HUES64 (cell line): ENCODE data around the gene TCERG1L.

ENCODE experiments used
- H3K27ac ChIP-seq: 2 replicates; pipeline ENCODE4 v1.7.0; 2013; ENCODE audit warnings: low read depth, low read length, inconsistent platforms
- H3K27me3 ChIP-seq: 2 replicates; pipeline ENCODE4 v1.6.1; 2013; ENCODE audit warnings: mild to moderate bottlenecking, low read length; ENCODE audit not compliant: insufficient read depth
- H3K36me3 ChIP-seq: 2 replicates; pipeline ENCODE4 v1.6.1; 2013; ENCODE audit warnings: mild to moderate bottlenecking, low read length; ENCODE audit not compliant: insufficient read depth
- H3K4me1 ChIP-seq: 2 replicates; pipeline ENCODE4 v1.6.1; 2013; ENCODE audit warnings: mild to moderate bottlenecking, low read length, moderate library complexity; ENCODE audit not compliant: insufficient read depth
- H3K4me3 ChIP-seq: 2 replicates; pipeline ENCODE4 v1.5.1; 2013; ENCODE audit warnings: mild to moderate bottlenecking, low read length, moderate library complexity
- H3K9ac ChIP-seq: 2 replicates; pipeline ENCODE4 v1.6.1; 2013; ENCODE audit warnings: mild to moderate bottlenecking, low read depth, low read length
- H3K9me3 ChIP-seq: 2 replicates; pipeline ENCODE4 v1.6.1; 2013; ENCODE audit warnings: low read depth, low read length; ENCODE audit not compliant: insufficient read depth
- WGBS: fragments of 150-250, 120-280 bp; methylation state at CpG from one replicate; pipeline ENCODE4 v1.1.7; 2013; ENCODE audit warnings: missing lambda C conversion rate; 5-methylcytosine and 5-hydroxymethylcytosine counted together

TCERG1L gene

GRCh38 chr10:131092386-131092785 lies 219.1 kb downstream of the TCERG1L start:
- Histone ChIP-seq H3K9ac (no peak overlapping the region), H3K9me3 (no peaks in the 10 kb centered on the region), H3K4me1 (0 out of 2 replicates have a peak, but pooled peaks cover 9% of the 10 kb centered on the region), H3K36me3 (no peaks in the 10 kb centered on the region), H3K27me3 (no peaks in the 10 kb centered on the region), H3K4me3 (no peak overlapping the region), H3K27ac (no peak overlapping the region)
- WGBS, result 95% methylated on average over 11 of the region's 12 CpGs

DNA sequence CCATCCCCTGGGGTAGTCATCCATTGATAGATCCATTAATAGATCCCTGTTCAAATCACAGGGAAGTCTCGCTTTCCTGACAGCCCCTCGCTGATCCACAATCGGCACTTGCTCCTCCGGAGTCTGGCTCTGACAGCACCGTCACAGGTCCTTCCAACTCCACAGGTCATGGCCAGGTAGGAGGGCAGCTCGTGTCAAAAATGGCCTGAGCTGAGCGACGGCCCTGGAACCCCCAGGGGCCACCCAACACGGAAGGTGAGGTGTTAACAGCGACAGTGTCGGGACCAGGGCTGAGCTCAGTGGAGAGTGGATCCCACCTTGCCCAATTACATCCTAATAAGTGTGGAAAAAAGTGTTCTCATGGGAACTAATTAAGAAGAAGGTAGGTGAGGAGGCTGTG lies 219.8 kb downstream of the TCERG1L start:
- WGBS, result 93% methylated on average over 11 of the region's 11 CpGs

GRCh38 chr10:131090761-131091661 lies 220.5 kb downstream of the TCERG1L start:
- Histone ChIP-seq H3K9ac (no peak overlapping the region), H3K4me3 (no peak overlapping the region), H3K4me1 (0 out of 2 replicates have a peak, but pooled peaks cover 9% of the 10 kb centered on the region), H3K27ac (no peak overlapping the region), H3K36me3 (no peaks in the 10 kb centered on the region), H3K9me3 (no peaks in the 10 kb centered on the region), H3K27me3 (no peaks in the 10 kb centered on the region)
- WGBS, result 87% methylated on average over 17 of the region's 17 CpGs

More for the DNA sequence above, 219.8 kb downstream of the TCERG1L start:
- no peak overlapping the region for H3K4me3 ChIP-seq
- H3K9me3 ChIP-seq, result no peaks in the 10 kb centered on the region
- H3K36me3 ChIP-seq, result no peaks in the 10 kb centered on the region
- H3K4me1 ChIP-seq, result 0 out of 2 replicates have a peak, but pooled peaks cover 9% of the 10 kb centered on the region
- no peaks in the 10 kb centered on the region for H3K27me3 ChIP-seq
- no peak overlapping the region for H3K27ac ChIP-seq
- H3K9ac ChIP-seq, result no peak overlapping the region

- no peak overlapping the region for H3K9ac ChIP-seq
- no peak overlapping the region for H3K4me3 ChIP-seq
- H3K36me3 ChIP-seq, result no peaks in the 10 kb centered on the region
- H3K9me3 ChIP-seq, result no peaks in the 10 kb centered on the region
- WGBS, result 95% methylated on average over 14 of the region's 14 CpGs
- no peaks in the 10 kb centered on the region for H3K27me3 ChIP-seq
- H3K27ac ChIP-seq, result no peak overlapping the region
- 0 out of 2 replicates have a peak, but pooled peaks cover 9% of the 10 kb centered on the region for H3K4me1 ChIP-seq
Measured at GRCh38 chr10:131089861-131090260, 221.7 kb downstream of the TCERG1L start.

DNA sequence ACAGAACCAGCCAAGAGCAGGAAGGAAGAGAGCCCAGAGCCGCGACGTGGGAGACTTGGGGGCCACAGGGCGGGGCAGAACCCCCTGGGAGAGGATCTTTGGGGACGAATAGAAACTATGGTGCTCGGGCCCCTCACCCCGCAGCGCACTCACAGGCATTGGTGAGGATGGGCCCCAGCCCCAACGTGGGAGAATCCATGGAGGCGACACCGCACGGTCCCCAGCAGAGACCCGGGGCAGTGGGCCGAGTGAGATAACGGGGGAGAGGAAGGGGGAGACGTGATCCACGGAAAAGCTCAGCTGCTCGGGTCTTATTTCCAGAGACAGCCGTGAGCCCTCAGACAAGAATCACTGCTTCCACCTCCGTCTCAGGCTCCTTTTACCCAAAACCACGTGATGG lies 222.4 kb downstream of the TCERG1L start:
- H3K9ac ChIP-seq, result no peak overlapping the region
- H3K27ac ChIP-seq, result no peak overlapping the region
- no peak overlapping the region for H3K4me3 ChIP-seq
- 0 out of 2 replicates have a peak, but pooled peaks cover 5% of the 10 kb centered on the region for H3K4me1 ChIP-seq
- H3K27me3 ChIP-seq, result no peaks in the 10 kb centered on the region
- WGBS, result 96% methylated on average over 21 of the region's 21 CpGs
- H3K9me3 ChIP-seq, result no peaks in the 10 kb centered on the region
- no peaks in the 10 kb centered on the region for H3K36me3 ChIP-seq

GRCh38 chr10:131088619-131089018 lies 222.9 kb downstream of the TCERG1L start:
- no peak overlapping the region for H3K9ac ChIP-seq
- H3K27me3 ChIP-seq, result no peaks in the 10 kb centered on the region
- no peak overlapping the region for H3K4me3 ChIP-seq
- H3K4me1 ChIP-seq, result no peaks in the 10 kb centered on the region
- H3K36me3 ChIP-seq, result no peaks in the 10 kb centered on the region
- H3K9me3 ChIP-seq, result no peaks in the 10 kb centered on the region
- WGBS, result 86% methylated on average over 25 of the region's 25 CpGs
- no peak overlapping the region for H3K27ac ChIP-seq

- WGBS, result 86% methylated on average over 24 of the region's 24 CpGs
- no peaks in the 10 kb centered on the region for H3K36me3 ChIP-seq
- H3K27ac ChIP-seq, result no peak overlapping the region
- H3K9me3 ChIP-seq, result no peaks in the 10 kb centered on the region
- H3K4me1 ChIP-seq, result no peaks in the 10 kb centered on the region
- no peaks in the 10 kb centered on the region for H3K27me3 ChIP-seq
- no peak overlapping the region for H3K9ac ChIP-seq
- H3K4me3 ChIP-seq, result no peak overlapping the region
Measured at GRCh38 chr10:131087464-131088215, 223.9 kb downstream of the TCERG1L start.

DNA sequence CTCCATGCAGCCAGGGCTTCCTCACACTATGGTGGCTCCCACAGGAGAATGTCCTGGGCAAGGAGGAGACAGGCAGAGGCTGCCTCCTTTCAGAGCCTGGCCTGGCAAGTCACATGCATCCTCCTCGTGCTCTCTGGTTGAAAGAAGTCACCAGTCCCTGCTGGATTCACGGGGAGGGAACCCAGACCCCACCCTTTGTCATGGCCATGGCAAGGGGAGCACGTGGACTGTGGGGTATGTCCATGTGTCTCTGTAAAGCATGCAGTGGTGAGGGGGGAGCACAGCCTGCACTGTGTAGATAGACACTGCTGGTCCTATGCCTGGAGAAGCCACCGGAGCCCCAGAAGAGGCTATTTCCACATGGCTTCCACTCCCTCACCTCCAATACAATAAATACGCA lies 225.0 kb downstream of the TCERG1L start:
- WGBS, result 86% methylated on average over 5 of the region's 5 CpGs
- Histone ChIP-seq H3K4me1 (no peaks in the 10 kb centered on the region), H3K27ac (no peak overlapping the region), H3K4me3 (no peak overlapping the region), H3K9ac (no peak overlapping the region), H3K9me3 (no peaks in the 10 kb centered on the region), H3K36me3 (no peaks in the 10 kb centered on the region), H3K27me3 (no peaks in the 10 kb centered on the region)

DNA sequence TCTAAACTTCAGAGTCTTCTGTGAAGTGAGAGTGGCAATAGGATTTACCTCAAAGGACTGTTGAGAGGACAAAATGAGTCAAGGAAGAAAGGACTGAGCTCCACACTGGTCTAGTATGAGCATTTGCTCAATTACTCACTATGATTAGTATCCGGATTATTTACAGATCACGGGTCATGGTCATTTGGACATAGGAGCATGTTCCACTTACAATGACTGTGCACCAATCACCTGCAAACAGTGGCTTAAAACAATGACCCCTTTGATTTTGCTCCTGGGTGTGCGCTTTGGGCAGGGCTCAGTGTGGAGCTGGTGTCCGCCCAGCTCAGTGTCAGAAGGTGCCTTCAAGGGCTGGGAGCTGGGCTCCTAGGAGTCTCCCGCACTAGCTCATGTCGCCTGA lies 225.4 kb downstream of the TCERG1L start:
- Histone ChIP-seq H3K4me3 (no peak overlapping the region), H3K27ac (no peak overlapping the region), H3K27me3 (no peaks in the 10 kb centered on the region), H3K9ac (no peak overlapping the region), H3K9me3 (no peaks in the 10 kb centered on the region), H3K4me1 (no peaks in the 10 kb centered on the region), H3K36me3 (no peaks in the 10 kb centered on the region)
- 96% methylated on average over 6 of the region's 6 CpGs for WGBS

DNA sequence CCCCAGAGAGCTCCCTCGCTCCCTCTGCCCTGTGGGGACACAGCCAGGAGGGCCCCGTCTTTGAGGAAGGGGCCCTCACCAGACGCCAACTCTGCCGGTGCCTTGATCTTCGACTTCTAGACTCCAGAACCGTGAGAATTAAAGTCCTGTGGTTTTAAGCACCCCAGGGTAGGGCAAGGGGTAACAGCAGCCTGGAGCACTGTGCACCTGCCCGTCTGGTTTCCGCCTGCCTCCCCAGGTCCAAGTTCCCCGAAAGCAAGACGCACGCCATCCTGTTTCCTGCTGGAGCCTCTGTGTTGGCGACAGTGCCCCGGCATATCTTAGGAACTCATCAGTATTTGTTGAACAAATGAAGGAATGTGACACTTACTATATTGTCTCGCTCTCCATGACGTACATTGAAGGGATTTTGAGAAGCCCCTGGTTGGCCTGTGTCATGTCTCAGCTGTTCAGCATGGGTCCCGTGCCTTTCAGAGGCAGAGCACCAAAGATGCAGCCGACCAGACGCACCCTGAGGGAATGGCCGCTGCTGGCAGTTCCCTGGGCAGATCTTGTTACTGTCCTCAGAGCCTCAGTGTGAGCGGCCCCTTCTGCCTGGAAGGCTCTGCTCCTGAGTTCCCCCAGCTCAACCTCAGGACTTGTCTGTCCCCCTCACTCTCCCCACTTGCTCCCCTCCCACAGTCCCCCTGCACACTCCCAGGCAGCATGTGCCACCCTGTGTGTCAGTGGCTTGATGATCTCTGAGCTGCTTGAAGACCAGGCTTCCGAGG lies 226.2 kb downstream of the TCERG1L start:
- WGBS, result 75% methylated on average over 21 of the region's 21 CpGs

GRCh38 chr10:131084791-131085090 lies 226.8 kb downstream of the TCERG1L start:
- H3K4me1 ChIP-seq, result no peaks in the 10 kb centered on the region
- H3K27me3 ChIP-seq, result no peaks in the 10 kb centered on the region
- H3K9me3 ChIP-seq, result no peaks in the 10 kb centered on the region
- H3K9ac ChIP-seq, result no peak overlapping the region
- no peak overlapping the region for H3K27ac ChIP-seq
- WGBS, result 80% methylated on average over 14 of the region's 14 CpGs
- no peak overlapping the region for H3K4me3 ChIP-seq
- H3K36me3 ChIP-seq, result no peaks in the 10 kb centered on the region

More for the DNA sequence above, 226.2 kb downstream of the TCERG1L start:
- Histone ChIP-seq H3K27me3 (no peaks in the 10 kb centered on the region), H3K36me3 (no peaks in the 10 kb centered on the region), H3K27ac (no peak overlapping the region), H3K9ac (no peak overlapping the region), H3K4me3 (no peak overlapping the region), H3K9me3 (no peaks in the 10 kb centered on the region), H3K4me1 (no peaks in the 10 kb centered on the region)
